GM23248 (cell line): Measurements from ENCODE around the gene ARIH2.

Experiments used
- EZH2 ChIP-seq: fragments of 200-600 bp; sonication (generic); IDR thresholded peaks from 2 replicates; pipeline ENCODE4 v1.6.1; 2018; ENCODE audit warnings: antibody characterized with exemption, mild to moderate bottlenecking; ENCODE audit not compliant: insufficient read depth, poor library complexity, severe bottlenecking
- EZH2phosphoT487 ChIP-seq: fragments of 200-600 bp; sonication (generic); IDR thresholded peaks from 2 replicates; pipeline ENCODE4 v1.6.1; 2018; ENCODE audit warnings: antibody characterized with exemption, moderate library complexity, mild to moderate bottlenecking, low read depth; ENCODE audit not compliant: insufficient read depth

GRCh38 chr3:48962939-48963338 lies 44.3 kb downstream of the ARIH2 start:
- no peak for TF ChIP-seq EZH2
- no peak for TF ChIP-seq EZH2phosphoT487
